Nucleus accumbens (tissue), 56 donors: Measurements from ENCODE around the gene ZBTB11.
"Not testable (repeated sequence)": the region's sequence is repeated elsewhere in the genome, so short reads cannot be mapped to it uniquely, and the experiment has no call there.

Source experiments
- DNase-seq, 56 donors: peaks; one replicate each; lab custom pipeline; 2025; lab: John Stamatoyannopoulos, UW

The ZBTB11 gene

DNA sequence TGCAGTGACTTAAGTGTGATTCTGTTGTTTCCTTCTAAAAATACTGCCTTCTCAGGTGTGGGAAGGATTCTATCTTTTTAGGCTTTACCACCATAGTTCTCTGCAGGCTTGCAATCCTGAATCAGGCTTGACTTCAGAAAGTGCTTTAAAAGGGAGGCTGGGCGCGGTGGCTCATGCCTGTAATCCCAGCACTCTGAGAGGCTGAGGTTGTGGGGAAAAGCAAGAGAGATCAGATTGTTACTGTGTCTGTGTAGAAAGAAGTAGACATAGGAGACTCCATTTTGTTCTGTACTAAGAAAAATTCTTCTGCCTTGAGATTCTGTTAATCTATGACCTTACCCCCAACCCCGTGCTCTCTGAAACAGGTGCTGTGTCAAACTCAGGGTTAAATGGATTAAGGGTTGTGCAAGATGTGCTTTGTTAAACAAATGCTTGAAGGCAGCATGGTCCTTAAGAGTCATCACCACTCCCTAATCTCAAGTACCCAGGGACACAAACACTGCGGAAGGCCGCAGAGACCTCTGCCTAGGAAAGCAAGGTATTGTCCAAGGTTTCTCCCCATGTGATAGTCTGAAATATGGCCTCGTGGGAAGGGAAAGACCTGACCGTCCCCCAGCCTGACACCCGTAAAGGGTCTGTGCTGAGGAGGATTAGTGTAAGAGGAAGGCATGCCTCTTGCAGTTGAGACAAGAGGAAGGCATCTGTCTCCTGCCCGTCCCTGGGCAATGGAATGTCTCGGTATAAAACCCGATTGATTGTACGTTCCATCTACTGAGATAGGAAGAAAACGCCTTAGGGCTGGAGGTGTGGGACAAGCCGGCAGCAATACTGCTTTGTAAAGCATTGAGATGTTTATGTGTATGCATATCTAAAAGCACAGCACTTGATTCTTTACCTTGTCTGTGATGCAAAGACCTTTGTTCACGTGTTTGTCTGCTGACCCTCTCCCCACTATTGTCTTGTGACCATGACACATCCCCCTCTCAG, 15.0 kb upstream of the ZBTB11 start:
- DNase-seq, result not testable (repeated sequence)

DNA sequence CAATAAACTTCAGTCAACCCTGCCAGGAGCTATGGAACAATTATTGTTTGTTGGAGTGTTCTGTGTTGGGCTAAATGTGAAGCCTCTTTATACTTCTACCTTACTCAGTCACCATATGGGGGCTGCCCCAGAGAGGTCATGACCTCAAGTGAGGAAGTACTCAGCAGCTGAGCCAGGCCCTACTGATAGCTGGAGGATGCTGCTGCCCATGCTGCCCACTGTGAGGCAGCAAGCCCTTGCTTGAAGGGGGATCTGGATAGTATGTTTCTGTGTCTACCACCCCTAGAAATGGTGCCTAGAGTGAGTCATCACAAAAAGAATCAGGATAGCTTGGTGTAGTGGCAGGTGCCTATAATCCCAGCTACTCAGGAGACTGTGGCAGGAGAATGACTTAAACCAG, 14.0 kb upstream of the ZBTB11 start:
- no peak for DNase-seq

DNA sequence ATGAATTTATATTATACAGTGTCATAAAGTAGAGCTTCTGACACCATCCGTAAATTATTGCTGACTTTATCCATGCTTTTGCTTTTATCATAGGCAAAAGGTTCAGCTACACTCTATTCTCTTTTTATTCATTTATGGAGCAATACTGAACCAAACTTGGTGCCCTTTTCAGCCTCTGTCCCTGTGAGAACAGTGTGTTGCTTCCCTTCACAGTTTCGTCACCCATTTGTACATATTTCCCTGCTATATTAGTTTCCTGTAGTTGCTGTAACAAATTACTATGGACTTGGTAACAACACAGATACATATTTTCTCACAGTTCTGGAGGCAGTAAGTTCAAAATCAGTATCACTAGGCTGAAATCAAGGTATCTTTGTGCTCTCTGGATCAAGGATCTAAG, 12.4 kb upstream of the ZBTB11 start:
- DNase-seq, result no peak

DNA sequence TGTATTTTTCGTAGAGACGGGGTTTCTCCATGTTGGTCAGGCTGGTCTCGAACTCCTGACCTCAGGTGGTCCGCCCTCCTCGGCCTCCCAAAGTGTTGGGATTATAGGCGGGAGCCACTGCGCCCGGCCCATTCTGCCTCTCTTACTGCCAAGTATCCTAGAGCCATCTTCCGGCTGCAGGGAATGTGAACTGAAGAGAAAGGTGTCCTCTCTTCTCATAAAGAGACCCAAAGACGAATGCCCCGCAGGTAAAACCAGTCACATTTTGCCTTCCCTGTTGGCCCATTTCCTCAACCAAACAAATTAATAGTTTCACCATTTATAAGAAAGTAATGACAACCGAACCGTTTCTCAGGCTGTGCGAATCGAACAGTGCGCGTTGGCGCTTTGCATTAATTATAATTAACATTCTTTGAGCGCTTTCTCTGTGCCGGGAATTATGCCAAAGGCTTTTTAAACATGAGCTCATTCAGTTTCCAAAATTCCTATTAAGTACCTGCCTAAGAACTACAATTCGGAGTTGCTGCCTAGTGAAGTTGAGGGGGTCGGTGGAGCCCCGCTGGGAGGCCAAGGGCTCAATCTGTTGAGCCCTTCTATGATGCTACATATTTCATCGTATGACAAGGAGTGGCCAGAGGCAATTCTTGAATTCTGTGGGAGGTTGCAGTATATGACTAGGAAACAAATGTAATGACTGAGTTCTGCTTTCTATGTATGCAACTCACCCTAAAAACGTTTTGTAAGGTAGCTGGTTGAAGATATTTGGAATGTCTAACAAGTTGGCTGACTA, 10.4 kb upstream of the ZBTB11 start:
- no peak for DNase-seq

DNA sequence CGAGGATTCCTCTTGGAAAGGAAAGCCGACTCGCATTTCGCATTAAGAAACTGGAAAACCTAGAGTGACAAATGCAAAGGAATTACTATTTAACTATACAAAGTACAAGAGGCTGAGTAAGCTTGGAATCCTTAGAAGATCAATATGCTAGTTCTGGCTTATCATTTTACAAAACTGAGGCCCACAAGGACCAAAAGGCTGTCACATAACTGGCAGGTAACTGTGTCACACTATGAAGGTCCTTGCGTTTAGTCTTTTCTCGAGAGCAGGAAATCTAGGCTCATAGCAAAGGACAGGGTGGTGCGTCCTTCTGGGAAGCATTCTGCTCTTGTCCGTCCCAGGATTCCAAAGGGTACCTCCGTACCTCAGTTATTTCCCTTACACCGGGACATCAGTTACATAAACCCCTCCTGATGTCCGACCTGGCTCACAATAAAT, 9.0 kb upstream of the ZBTB11 start:
- DNase-seq, result no peak

DNA sequence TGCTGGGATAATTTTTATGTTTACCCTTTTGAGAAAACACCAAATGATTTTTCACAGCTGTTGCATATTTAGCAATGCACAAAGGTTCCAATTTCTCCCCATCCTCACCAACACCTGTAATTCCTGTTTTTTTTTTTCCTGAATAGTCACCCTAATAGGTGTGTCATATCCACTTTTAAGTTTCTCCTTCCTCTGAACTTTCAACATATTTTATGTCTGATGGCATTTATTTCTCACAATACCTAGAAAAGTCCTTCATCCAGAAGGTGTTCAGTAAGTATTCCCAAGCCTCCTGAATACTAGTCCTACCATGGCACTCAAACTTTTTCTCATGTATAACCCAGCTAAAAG, 8.1 kb upstream of the ZBTB11 start:
- no peak for DNase-seq

DNA sequence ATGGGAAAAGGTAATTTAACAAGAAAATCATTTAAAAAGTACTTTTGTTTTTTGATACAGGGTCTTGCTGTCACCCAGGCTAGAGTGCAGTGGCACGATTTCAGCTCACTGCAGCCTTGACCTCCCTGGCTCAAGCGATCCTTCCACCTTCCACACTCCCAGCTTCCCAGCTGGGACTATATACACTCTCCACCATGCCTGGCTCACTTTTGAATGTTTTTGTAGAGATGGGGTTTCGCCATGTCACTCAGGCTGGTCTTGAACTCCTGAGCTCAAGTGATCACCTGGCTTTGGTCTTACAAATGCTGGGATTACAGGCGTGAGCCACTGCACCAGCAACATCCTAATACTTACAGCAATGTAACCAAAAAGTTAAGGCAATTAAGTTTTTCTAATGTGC, 3.5 kb upstream of the ZBTB11 start:
- no peak for DNase-seq

DNA sequence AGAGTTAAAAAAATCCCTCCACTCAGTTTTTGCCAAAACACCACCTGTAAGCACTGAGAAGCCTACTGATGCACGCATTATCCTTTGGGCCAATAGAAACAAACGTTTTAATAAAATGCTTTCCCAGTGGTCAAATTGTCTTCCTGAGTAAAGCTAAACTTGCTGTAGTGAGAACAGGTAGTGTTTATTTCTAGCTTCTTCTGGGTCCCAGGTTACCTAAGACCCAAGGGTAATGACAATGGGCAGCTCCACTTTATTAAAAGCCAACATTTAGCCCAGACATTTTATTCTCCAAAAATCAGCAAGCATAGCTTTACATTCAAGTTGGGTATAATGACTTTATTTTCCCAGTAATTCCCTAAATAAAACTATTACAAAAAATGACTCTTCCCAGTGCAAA, 1.9 kb upstream of the ZBTB11 start:
- not testable (repeated sequence) for DNase-seq

DNA sequence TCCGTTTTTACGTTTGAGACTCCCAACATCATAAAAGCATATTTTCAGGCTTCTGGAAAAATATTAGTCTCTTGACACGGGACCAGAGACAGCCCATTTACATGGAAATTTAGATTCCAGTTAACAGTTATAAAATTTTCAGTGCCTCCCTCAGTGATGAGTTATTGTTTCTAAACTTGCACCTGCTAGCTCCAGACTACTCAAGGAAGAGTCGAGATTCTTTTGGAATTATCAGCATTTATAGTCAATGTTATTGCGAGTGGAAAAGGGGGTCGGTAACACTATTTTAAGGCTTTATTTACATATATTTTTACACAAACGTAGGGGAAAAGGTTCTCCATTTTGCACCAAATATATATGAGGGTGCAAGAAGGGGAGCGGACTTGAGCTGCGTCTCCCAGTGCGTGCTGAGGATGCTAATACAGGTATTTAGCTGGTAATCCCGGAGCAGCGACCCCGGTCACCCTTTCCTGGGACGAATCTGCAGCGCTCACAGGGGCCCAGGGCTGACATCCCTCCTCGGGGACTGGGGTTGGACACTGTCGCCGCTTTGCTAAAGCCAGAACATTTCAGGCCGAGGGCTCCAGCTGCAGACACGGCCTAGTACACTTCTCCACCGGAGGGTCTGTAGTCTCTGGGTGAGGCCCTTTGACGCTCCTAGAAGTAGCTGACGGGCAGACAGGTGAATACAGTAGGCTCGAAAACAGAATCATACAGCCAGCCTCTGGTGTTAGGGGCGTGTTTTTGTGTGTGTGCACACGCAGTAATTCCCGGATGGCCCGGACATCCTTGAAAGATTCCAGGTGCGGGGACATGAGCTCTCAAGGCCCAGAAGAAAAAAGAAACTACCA, 729 bp upstream of the ZBTB11 start:
- DNase-seq, result no peak

DNA sequence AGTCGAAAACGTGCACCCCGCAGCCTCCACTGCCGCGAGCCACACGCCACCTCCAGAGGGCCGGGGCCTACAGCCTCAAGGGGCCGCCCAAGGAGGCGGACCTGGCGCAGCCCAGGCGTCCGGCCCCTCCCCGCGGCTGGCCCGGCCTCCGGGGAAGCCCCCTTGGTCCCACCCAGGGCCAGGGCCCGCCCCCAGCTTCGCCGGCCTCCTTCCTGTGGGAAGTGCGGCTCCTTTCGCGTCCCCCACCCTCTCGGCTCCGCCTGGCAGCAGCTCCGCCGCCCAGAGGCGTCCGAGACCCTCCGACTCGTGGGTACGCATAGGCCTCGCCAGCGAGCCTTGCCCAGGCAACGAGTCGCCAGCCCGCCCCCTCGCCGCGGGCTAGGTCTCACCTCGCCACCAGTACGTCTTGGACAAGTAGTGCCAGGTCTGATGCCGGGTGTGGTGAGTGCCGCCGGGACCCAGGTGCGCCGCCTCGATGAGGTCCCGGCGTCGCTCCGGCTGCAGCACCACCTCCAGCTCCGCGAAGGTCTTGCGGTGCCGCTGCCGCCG, 642 bp downstream of the ZBTB11 start:
- no peak for DNase-seq

DNA sequence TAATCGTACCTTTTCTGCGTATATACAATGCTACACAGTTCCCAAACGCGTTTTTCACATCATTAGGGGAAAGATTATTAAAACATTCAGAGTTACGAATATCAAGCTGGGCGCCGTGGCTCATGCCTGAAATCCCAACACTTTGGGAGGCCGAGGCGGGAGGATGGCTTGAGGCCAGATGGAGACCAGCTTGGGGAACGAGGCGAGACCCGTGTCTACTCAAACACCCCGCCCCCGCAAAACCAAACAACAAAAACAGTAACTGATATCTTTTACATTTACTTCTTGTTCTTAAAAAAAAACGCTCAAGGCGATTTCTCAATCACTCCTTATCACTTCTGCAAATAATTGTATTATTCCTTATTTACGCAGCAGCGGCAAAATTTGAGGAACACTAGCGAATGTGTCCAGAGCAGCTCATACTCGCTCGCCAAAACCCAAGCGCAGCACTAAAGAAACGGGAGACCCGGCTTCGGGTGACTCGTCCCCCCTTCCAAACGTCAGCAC, 1.2 kb downstream of the ZBTB11 start:
- no peak for DNase-seq

DNA sequence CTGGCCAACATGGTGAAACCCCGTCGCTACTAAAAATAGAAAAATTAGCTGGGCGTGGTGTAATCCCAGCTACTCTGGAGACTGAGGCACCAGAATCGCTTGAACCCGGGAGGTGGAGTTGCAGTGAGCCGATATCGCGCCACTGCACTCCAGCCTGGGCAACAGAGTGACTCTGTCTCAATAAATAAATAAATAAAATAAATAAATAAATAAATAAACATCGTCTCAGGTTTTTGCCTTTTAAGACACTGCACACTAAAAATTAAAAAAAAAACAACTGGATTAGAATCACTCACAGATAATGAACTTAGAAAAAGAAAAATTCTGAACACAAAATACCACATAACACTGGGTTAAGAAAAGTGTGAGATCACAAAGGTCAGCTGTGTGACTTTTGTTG, 2.4 kb downstream of the ZBTB11 start:
- no peak for DNase-seq

DNA sequence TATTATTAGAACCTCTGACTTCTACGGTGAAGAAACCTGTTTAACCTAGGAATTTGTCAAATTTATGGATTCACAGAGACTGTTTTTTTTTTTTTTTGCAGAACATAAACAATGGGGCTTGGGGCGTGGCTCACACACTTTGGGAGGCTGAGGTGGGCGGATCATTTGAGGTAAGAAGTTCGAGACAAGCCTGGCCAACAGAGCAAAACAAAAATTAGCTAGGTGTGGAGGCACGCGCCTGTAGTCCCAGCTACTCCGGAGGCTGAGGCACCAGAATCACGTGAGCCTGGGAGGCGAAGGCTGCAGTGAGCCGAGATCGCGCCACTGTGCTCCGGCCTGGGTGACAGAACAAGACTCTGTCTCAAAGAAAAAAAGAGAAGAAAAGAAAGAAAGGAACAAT, 3.0 kb downstream of the ZBTB11 start:
- DNase-seq, result no peak

DNA sequence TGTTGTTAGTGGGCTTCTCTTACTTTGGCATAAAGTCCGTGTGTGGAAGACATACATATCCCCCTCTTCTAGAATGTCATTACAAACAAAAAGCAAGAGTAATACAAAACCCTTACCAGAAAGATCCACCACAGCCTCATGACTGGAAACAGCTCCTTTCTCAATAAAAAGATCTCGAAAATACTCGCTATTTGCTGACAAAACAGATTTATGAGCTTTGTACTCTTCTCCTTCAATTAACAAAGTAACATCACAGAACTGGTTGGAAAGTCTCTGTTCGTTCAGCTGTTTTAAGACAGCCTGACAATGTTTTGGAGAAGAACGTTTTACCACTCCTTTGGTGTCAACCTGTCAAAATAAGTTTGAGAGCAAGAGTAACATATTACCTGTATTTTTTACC, 5.9 kb downstream of the ZBTB11 start:
- DNase-seq, result no peak

DNA sequence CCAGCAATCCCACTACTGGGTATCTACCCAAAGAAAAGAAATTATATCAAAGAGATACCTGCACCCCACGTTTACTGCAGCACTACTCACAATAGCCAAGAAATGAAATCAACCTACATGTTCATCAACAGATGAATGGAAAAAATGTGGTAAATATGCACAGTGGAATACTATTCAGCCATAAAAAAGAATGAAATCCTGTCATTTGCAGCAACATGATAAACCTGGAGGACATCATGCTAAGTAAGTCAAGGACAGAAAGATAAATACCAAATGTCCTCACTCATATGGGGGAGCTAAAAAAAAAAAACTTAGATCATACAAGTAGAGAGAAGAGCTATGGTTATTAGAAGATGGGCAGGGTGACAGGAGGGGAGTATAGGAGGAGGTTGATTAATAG, 9.1 kb downstream of the ZBTB11 start:
- DNase-seq, result no peak

DNA sequence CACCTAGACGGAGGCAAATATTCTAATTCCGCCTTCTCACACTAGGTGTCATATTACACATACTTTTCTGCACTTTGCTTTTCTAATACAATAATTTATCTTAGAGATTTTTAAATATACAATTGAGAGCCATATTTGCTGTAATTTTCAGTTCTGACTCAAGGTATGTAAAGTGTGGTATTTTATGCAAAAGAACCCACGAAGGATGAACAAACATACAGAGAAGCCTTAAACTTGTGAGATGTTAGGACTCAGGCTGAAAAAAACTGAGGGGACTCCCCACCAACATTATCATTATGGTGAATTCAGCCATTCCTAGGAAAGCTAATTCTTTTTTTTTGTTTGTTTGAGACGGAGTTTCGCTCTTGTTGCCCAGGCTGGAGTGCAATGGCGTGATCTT, 9.6 kb downstream of the ZBTB11 start:
- no peak for DNase-seq

DNA sequence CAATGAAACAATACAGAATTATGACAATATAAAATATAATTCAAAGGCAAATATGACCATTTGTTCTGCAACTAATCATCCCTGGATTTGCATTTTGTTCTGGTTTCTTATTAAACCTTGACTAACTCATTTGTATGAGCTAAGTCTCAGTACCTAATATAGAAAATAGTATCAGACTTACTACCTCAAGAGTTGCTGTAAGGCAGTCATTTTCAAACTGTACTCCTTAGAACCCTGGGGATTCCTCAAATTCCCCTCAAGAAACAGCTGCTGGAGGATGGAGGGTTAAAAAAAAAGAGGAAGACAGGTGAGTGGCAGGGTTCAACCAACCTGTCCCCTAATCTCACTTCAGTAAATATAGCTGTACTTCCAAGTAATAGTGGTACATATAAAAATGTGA, 11.1 kb downstream of the ZBTB11 start:
- no peak for DNase-seq

DNA sequence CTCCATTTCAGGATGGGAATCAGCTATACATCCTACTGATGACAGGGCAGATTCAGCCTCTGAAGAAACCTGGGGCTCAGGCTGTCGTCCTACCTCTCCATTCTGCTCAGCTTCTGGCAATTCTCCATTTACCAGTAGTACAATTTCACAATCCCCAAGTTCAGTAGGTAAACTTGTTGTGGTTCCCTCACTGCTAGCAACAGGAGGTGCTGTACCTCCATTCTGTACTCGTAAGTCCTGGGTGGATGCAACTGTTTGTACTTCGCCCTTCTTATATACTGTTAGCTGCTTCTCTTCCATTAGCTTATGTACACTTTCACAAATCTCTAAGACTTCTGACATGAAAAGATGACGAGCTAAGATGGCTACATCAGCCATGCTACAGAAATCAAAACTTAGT, 11.6 kb downstream of the ZBTB11 start:
- DNase-seq, result no peak

DNA sequence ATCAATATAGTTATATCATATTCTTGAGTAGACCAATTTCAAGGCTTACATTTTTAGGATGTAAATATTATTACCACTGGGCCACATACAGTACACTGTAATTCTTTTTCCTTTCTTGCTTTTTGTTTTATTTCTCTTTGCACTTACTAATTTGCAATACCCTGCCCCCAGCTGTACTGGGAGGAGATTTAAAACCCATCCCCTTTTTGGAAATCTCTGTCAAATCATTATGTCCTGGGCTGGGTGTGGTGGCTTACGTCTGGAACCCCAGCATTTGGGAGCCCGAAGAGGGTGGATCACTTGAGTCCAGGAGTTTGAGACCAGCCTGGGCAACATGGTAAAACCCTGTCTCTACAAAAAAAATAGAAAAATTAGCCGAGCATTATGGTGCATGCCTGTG, 16.2 kb downstream of the ZBTB11 start:
- DNase-seq, result no peak

DNA sequence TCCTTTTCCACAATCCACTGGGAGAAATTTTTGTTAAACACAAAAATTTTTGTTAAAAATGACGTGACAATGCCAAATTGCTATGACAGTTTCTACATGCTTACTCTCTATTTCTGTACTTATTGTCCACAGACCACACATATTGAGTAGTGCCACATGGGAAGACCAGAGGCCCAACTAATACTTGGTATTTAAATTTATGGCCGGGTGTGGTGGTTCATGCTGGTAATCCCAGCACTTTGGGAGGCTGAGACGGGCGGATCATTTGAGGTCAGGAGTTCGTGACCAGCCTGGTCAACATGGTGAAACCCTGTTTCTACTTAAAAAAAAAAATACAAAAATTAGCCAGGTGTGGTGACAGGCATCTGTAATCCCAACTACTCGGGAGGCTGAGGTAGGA, 20.3 kb downstream of the ZBTB11 start:
- no peak for DNase-seq
